ENCODE data around the gene SYNE3. TPM values are rescaled to one million over a fixed set of nuclear protein-coding genes. Genes with fewer than 3 reads are reported as not detected.

The SYNE3 gene, protein sequence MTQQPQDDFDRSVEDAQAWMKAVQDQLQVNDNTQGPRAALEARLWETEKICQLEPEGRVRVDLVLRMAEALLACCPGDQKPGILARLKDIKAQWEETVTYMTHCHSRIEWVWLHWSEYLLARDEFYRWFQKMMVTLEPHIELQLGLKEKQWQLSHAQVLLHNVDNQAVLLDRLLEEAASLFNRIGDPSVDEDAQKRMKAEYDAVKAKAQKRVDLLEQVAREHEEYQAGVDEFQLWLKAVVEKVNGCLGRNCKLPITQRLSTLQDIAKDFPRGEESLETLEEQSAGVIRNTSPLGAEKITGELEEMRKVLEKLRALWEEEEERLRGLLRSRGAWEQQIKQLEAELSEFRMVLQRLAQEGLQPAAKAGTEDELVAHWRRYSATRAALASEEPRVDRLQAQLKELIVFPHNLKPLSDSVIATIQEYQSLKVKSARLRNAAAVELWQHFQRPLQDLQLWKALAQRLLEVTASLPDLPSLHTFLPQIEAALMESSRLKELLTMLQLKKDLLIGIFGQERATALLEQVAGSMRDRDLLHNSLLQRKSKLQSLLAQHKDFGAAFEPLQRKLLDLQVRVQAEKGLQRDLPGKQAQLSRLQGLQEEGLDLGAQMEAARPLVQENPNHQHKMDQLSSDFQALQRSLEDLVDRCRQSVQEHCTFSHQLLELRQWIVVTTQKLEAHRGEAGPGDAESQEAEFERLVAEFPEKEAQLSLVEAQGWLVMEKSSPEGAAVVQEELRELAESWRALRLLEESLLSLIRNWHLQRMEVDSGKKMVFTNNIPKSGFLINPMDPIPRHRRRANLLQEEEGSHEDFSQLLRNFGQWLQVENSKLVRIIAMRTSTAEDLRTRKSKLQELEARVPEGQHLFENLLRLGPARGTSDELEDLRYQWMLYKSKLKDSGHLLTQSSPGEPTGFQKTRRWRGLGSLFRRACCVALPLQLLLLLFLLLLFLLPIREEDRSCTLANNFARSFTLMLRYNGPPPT
- total RNA-seq = 10 to 100 TPM; 65.8 to 81.6 TPM

DNA sequence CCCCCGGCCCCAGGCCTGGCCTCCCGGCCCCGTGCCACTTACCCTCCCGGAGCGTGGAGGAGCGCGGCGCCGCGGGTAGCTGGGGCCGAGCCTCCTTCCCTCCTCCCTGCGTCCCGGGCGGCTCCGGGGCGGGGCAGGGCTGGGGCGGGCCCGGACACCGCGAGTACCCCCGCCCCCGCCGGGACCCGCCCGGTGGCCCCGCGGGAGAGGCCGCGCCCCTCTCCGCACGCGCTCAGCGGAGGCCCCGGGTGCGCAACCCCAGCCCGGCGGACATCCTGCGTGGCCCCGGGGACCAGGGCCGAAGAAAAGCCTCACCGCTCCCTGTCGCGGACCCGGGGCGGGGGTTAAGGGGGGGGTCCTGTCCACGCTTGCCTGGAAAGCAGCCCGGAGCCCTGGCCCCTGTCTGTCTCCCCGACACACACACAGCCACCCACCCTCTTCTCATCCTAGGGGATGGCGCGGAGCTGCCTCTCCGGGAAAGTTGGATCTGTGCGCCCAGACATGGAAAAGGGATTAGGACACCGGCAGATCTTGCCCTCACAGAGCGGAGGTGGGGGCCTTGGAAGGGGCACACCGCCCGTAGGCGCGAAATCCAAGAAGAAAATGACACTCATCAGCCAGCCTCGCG, at the start of gene SYNE3:
Gene SYNE3 (minus strand): TSS at position 97 of the 628 bp plus-strand sequence. CDS start 40,829 bp downstream, outside the sequence.
- Mint-ChIP-seq H3K4me3 (peak within 1 kb of the TSS; percentile 96), H3K36me3 (peaks cover 13% of the 10 kb centered on the region), H3K27me3 (no peaks in the 10 kb centered on the region), H3K27ac (peak within 1 kb of the TSS; percentile 95), H3K4me1 (peaks cover 74% of the 10 kb centered on the region), H3K9me3 (ENCODE audit: low read depth) (no peaks in the 10 kb centered on the region)
- ATAC-seq = peak; percentile 70
- peak; percentile 71 for DNase-seq
- CTCF ChIA-PET = interaction anchor here (1.0 to 4.6 kb wide), 5 partner anchors 10 to 67 kb away, joined by 3 to 35 read pairs (median 4); partner anchors contain the start of gene GLRX5

DNA sequence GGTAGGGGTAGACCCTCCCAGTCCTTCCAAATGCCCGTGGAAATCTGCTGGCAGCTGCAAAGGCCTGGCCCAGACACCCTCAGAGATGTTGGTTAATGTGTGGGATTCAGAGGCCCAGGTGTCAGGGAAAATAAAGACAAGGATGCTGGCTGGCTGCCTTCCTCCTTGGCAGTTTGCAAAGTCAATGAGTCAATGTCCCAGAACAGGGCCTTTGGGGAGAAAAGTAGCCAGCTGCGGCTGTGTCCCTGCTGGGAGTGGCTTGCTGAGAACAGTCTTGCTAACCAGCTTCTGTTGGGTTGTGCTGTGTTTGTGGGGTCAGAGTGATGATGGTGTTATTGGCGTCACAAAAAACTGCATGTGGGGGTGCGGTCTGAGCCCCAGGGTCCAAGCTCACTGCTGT, 47.6 kb upstream of the SYNE3 start:
- Mint-ChIP-seq H3K4me3 (no peak overlapping the region), H3K4me1 (peaks cover 3% of the 10 kb centered on the region), H3K36me3 (no peaks in the 10 kb centered on the region), H3K27ac (no peak overlapping the region), H3K9me3 (ENCODE audit: low read depth) (no peaks in the 10 kb centered on the region), H3K27me3 (peaks cover 14% of the 10 kb centered on the region)
- ATAC-seq (no peak), DNase-seq (no peak)
- CTCF ChIA-PET = interaction anchor here (0.8 kb wide), 1 partner anchor 122 kb away, joined by 3 read pairs; no protein-coding TSS in a partner anchor

DNA sequence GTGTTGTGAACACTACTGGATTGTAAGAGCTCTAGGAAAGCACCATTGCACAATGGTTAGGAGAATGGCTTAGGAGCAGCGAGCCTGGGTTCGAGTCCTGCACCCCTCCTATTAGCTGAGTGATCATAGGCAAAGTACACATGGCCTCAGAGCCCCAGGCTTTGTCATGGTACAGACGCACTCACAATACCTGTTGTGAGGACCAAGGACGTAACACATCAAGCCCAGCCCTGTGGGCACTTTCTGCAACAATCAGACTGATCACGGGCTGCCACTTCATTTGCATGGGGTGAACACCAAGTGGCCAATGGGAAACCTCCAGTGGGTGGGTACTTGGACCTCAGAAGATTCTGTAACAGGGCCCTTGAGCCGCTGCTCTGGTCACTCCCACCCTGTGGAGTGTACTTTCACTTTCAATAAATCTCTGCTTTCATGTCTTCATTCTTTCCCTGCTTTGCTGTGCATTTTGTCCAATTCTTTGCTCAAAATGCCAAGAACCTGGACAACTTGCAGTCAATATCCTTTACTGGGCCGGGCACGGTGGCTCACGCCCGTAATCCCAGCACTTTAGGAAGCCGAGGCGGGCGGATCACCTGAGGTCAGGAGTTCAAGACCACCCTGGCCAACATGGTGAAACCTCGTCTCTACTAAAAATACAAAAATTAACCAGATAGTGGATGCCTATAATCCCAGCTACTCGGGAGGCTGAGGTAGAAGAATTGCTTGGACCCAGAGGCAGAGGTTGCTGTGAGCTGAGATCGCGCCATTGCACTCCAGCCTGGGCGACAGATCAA, 46.6 kb upstream of the SYNE3 start:
- CTCF ChIA-PET = interaction anchor here (1.2 to 3.0 kb wide), 4 partner anchors 13 to 431 kb away, joined by 3 to 13 read pairs (median 3); no protein-coding TSS in a partner anchor
- no peak for ATAC-seq

DNA sequence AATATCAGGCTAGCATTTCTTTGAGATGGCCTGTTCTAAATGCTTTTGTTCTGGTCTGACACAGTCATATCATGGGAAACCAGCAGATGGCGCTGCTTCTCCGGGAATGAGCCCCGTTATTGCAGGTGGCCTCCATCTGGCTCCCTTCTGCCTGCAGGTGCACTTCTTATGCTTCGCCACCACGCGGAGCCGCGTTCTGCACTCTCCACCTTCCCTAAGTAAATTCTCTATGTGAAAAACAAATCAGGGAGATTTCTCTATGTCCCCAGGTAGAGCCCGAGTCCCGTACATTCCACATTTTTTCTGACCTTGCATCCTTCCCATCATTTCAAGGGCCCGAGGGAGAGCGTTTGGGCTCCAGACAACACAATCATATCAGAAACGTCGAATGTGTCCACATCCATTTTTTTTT, 44.6 kb upstream of the SYNE3 start:
- Mint-ChIP-seq H3K27me3 (peaks cover 7% of the 10 kb centered on the region), H3K9me3 (ENCODE audit: low read depth) (no peaks in the 10 kb centered on the region), H3K4me1 (peaks cover 3% of the 10 kb centered on the region), H3K27ac (no peak overlapping the region), H3K4me3 (no peak overlapping the region), H3K36me3 (no peaks in the 10 kb centered on the region)
- CTCF ChIA-PET = interaction anchor here (0.8 to 3.0 kb wide), 5 partner anchors 10 to 219 kb away, joined by 3 to 17 read pairs (median 7); no protein-coding TSS in a partner anchor
- ATAC-seq = peak; percentile 98
- peak; percentile 89 for DNase-seq

More for the DNA sequence above, 46.6 kb upstream of the SYNE3 start:
- peaks cover 9% of the 10 kb centered on the region for H3K27me3 Mint-ChIP-seq
- no peak overlapping the region for H3K27ac Mint-ChIP-seq
- no peak overlapping the region for H3K4me3 Mint-ChIP-seq
- no peak for DNase-seq
- peaks cover 3% of the 10 kb centered on the region for H3K4me1 Mint-ChIP-seq
- no peaks in the 10 kb centered on the region for H3K9me3 Mint-ChIP-seq (ENCODE audit: low read depth)
- H3K36me3 Mint-ChIP-seq = no peaks in the 10 kb centered on the region

DNA sequence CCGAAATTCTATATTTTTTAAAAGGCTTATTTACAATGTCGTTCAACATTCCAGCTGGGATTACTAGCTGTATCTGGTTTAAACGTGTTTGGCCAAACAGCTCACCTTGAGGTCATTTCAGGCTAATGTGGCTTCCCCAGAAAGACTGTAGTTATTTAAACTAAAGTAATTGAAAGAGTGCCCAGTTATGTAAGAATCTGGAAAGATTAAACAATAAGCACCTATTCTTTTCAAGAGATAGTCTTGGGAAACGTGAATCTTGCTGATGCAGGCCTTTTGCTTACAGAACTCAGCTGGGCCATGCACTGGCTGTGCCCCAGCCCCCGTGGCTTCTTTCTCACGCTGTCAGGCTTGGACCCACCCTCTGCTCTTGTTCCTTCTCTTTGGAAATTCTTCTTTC, 42.8 kb upstream of the SYNE3 start:
- H3K27me3 Mint-ChIP-seq = peaks cover 7% of the 10 kb centered on the region
- no peaks in the 10 kb centered on the region for H3K36me3 Mint-ChIP-seq
- ATAC-seq (no peak), DNase-seq (no peak)
- no peak overlapping the region for H3K4me3 Mint-ChIP-seq
- no peak overlapping the region for H3K27ac Mint-ChIP-seq
- CTCF ChIA-PET = interaction anchor here (0.7 to 2.1 kb wide), 7 partner anchors 11 to 215 kb away, joined by 3 to 17 read pairs (median 4); no protein-coding TSS in a partner anchor
- H3K9me3 Mint-ChIP-seq (ENCODE audit: low read depth) = no peaks in the 10 kb centered on the region
- peaks cover 3% of the 10 kb centered on the region for H3K4me1 Mint-ChIP-seq

DNA sequence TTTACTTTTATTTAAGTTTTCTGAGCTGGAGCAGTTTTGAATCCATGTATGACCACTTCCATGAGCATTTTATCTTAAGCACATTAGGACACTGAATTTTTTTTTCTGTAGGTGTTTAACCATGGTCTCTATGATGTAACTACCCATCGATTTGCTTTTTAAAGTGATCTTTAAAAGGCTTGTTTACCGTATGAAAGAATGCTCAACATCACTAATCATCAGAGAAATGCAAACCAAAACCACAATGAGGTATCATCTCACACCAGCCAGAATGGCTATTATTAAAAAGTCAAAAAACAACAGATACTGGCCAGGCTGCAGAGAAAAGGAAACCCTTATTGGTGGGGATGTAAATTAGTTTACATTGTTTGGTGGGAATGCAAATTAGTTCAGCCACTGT, 41.4 kb upstream of the SYNE3 start:
- DNase-seq (no peak), ATAC-seq (no peak)
- peaks cover 7% of the 10 kb centered on the region for H3K27me3 Mint-ChIP-seq
- H3K4me3 Mint-ChIP-seq = no peak overlapping the region
- no peaks in the 10 kb centered on the region for H3K9me3 Mint-ChIP-seq (ENCODE audit: low read depth)
- peaks cover 3% of the 10 kb centered on the region for H3K4me1 Mint-ChIP-seq
- no peak overlapping the region for H3K27ac Mint-ChIP-seq
- CTCF ChIA-PET = no interaction called here
- H3K36me3 Mint-ChIP-seq = no peaks in the 10 kb centered on the region

DNA sequence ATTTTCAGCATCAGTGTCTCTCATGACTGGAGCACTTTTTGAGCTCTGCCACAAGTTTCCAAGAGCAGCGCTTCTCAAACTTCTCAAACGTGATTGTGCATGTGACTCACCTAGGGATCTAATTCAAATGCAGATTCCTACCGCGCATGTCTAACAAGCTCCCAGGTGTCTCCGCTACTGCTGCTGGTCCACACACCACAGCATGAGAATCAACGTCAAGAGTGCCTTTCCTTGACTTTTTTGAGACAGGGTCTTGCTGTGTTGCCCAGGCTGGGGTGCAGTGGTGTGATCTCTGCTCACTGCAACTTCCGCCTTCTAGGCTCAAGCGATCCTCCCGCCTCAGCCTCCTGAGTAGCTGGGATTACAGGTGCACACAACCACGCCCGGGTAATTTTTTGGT, 40.8 kb upstream of the SYNE3 start:
- Mint-ChIP-seq H3K9me3 (ENCODE audit: low read depth) (no peaks in the 10 kb centered on the region), H3K4me1 (peaks cover 3% of the 10 kb centered on the region), H3K27me3 (peaks cover 7% of the 10 kb centered on the region), H3K27ac (no peak overlapping the region), H3K4me3 (no peak overlapping the region), H3K36me3 (no peaks in the 10 kb centered on the region)
- ATAC-seq (no peak), DNase-seq (no peak)
- CTCF ChIA-PET = interaction anchor here (0.8 to 1.0 kb wide), 2 partner anchors 10 to 23 kb away, joined by 3 read pairs; partner anchors contain the start of gene GLRX5

DNA sequence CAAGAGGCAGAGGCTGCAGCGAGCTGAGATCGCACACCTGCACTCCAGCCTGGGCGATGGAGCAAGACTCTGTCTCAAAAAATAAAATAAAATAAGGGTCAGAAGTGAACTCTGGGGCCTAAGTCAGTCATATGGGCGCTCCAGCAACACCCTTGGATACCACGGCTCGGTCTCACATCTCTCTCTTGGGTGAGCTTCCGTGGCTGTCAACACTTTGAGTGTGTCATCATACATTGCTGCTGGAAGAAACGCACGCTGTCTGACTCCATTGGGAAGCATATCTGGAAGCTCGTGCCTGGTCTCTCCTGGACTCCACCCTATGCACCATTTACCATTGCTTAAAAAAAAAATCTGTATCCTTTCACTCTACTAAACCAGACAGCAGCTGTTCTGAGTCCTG, 38.6 kb upstream of the SYNE3 start:
- Mint-ChIP-seq H3K9me3 (ENCODE audit: low read depth) (no peaks in the 10 kb centered on the region), H3K4me3 (no peak overlapping the region), H3K36me3 (no peaks in the 10 kb centered on the region), H3K27ac (no peak overlapping the region), H3K27me3 (no peaks in the 10 kb centered on the region), H3K4me1 (no peaks in the 10 kb centered on the region)
- CTCF ChIA-PET = no interaction called here
- no peak for ATAC-seq
- no peak for DNase-seq

DNA sequence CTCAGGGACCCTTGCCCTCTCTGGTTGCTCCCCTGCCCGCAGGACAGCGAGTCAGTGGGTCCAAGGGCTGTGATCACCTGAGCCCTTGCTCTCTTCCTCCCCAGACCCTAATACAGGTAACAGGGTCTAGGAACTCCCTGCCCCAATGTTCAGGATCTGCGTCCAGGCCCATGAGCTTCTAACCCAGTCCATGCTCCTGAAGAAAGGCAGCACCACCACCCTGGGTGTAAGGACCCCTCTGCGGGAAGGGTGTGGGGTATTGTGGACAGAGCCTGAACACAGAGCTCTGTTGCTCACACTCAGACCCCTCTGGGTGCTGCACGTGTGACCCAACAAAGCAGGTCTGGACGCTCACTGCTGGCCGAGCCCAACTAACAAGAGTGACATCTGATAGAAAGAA, 36.7 kb upstream of the SYNE3 start:
- DNase-seq (no peak), ATAC-seq (no peak)
- H3K9me3 Mint-ChIP-seq (ENCODE audit: low read depth) = no peaks in the 10 kb centered on the region
- H3K27ac Mint-ChIP-seq = no peak overlapping the region
- no peaks in the 10 kb centered on the region for H3K27me3 Mint-ChIP-seq
- H3K4me3 Mint-ChIP-seq = no peak overlapping the region
- no peaks in the 10 kb centered on the region for H3K4me1 Mint-ChIP-seq
- CTCF ChIA-PET = no interaction called here
- H3K36me3 Mint-ChIP-seq = no peaks in the 10 kb centered on the region

DNA sequence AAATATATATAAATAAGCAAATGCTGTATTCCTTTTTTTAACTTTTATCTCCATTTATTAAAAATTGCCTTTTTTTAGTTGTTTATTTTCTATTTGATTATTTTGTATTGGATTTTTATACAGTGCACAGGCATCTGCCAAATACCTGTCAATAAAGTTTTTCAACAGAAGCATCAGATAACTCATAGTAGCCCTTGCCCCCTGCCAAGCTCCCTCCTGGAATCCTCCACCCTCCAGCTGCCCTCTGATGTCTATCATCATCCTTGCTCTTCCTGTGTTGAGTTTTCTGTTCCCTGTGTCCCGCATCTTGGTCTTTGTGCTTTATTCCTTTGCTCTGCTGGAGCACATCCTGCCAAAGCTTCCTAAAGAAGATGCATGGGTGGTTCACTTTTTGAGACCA, 35.0 kb upstream of the SYNE3 start:
- Mint-ChIP-seq H3K27ac (no peak overlapping the region), H3K4me1 (no peaks in the 10 kb centered on the region), H3K9me3 (ENCODE audit: low read depth) (no peaks in the 10 kb centered on the region), H3K36me3 (no peaks in the 10 kb centered on the region), H3K4me3 (no peak overlapping the region), H3K27me3 (no peaks in the 10 kb centered on the region)
- no peak for ATAC-seq
- no peak for DNase-seq
- CTCF ChIA-PET = no interaction called here

DNA sequence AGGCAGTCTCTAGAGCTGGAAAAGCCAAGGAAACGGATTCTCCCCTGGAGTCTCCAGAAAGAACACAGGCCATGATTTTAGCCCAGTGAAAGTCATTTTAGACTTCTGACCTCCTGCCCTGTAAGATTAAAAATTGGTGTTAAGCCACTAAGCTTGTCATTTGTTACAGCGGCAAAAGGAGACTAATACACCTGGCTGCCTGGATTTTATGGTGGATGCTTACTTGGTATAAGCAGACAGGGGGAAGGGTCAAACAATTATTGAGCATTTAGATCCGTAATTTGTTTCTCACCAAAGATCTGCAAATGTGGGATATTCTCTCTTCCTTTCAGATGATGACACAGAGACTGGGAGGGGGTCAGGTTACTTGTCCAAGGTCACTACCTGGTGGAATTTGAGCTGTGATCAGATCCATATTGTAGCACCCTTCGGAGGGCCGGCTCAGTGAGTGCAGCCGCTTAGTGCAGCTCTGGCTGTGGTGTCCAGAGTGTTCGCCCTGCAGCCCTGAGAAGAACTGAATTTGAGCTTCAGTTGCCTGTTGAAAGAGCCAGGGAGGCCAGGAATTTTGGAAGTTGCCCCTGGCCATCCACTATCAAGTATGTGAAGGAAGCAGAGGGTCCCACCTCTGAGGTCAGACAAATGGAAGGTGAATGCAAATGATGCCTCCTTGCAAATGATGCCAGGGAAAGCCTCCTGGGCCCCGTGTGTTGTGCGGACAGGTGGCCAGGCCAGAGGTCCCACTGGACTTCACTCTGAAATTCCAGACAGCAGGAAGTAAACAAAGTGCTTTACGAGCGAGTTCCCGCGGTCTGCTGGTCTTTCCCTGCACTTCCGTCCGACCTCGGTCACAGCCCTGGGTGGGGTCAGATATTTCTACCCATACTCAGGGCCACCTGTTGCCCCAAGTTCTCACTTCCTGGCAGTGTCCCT, 33.5 kb upstream of the SYNE3 start:
- no peaks in the 10 kb centered on the region for H3K9me3 Mint-ChIP-seq (ENCODE audit: low read depth)
- ATAC-seq (no peak), DNase-seq (no peak)
- no peaks in the 10 kb centered on the region for H3K27me3 Mint-ChIP-seq
- CTCF ChIA-PET = no interaction called here
- no peaks in the 10 kb centered on the region for H3K36me3 Mint-ChIP-seq
- H3K4me1 Mint-ChIP-seq = no peaks in the 10 kb centered on the region
- H3K27ac Mint-ChIP-seq = no peak overlapping the region
- H3K4me3 Mint-ChIP-seq = no peak overlapping the region
